Stimulated activated CD4-positive, alpha-beta T cell treated with anti-CD3 and anti-CD28 coated beads, Interleukin-2, amount 100 ng/mL, for 24 hours (primary cell): Measurements from ENCODE around the gene PYCR2.

Experiments used
- DNase-seq, 2 donors: peaks; one replicate each; pipeline ENCODE4 v3.0.0-alpha.2; 2020

Gene PYCR2

DNA sequence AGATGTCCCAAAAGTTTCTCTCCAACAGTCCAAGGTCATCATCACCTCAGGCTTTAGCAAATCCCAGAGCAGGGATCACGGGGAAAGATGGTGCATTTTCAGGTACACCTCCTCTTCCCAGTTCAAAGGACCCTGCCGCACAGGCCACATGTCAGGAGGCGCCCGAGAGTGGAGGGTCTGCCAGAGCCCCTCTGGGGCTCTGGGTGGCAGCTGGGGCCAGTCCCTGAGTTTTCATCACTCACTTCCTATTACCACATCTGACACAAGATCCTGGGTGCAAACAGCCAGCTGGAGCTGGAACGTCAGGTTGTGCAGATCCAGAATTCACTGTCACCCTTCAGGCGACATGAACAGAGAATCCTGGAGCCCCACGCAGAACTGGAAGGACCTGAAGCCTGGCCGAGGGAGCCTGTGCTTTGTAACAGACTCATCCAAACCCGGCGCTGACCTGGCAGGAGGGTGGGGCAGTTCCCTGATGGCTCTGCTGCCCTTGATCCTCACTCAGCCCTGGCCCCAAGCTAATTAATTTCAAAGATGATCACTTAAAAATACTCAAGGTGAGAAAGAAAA, 50.7 kb downstream of the PYCR2 start:
- DNase-seq = no peak

DNA sequence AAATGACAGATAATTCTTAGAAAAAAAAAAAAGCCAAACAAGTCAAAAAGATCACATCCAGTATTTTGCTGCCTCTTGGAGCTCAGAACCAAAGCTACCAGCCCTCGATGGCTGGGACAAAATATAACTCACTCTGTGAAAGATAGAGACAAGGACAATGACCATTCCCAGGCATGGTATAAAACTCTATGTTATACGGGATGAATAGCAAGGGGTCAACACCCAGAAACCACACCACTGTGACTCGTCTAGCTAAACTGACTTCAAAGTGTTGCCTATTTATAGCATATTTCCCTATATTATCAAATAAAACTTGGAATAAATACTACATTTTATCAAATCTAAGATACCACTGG, 52.0 kb downstream of the PYCR2 start:
- DNase-seq = no peak

DNA sequence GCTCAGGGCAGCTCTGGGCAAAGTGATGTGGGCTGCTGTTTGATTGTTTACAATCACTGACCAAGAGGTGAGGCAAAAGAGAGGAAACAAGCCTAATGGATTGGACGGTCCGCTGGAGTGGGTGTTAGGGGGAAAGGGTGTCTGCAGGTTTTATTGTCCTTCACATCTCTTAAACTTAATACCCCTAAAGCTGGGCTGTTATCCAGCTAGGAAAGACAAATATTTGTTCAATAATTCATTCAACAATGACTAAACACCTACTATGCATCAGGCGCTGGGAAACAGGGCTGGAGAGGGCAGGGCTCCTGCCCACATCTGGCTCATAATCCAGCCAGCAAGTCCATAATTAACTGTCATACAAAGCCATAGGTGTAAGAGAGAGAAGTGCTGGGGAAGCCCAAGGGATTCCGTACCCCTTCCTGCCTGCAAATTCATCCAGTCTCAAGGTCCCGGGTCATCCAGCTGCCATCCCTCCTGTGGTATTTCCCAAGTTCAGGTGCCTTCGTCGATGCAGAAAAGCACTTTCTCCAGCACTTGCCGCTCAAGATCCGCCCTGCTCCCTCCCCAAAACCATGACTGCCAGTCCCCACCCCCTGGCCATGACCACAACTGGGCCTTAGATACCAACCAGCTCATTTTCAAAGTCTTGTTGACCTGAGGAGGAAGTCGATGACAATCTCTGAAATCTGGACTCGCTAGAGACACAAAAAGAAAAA, 52.5 kb downstream of the PYCR2 start:
- no peak for DNase-seq

DNA sequence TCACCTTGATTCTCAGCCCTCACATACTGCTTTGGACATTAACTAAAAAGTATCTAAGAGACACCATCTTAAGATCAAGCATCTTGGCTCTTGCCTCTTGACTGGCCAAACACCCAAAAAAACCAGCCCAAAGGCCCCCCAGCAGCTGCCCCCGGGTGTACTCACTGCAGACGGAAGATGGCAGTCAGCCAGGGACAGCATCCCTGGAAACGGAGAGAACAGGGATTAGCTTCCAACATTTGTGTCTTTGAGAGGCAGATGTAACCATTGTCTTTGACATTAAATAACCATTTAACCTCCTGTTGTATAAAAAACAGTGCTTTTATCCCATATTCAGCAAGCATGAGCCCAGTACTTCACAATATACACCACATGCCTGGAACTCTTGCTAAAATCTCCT, 53.1 kb downstream of the PYCR2 start:
- DNase-seq = no peak
